ENCODE data around the gene TXNL1. TPM values are rescaled to one million over a fixed set of nuclear protein-coding genes. Genes with fewer than 3 reads are reported as not detected.

The TXNL1 gene
- total and polyA plus RNA-seq, 2 of the 13 experiments (the other 11 are each of a cell fraction or from before 2014, with no cell fraction given), result 41.9 to 73.1 TPM

DNA sequence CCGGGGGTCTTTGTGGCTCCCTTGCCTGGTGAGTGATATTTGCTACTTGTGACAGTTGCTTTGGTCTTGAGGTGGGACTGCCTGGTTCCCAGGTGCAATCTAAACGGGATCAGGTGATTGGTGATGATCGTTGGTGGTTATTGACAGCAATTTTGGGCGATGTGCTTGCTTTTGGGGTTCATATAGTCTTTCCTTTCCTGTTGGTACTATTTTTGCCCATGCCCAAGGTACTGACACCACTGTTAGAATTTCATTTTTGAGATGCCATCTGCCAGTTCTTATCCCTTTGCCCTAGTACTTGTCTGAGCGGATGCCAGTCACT lies 13.3 kb upstream of the TXNL1 start:
- ATAC-seq, result peak; percentile 32
- ChIA-PET CTCF (ENCODE audit: low intra/inter-chr PET ratio, low total read pairs) (no interaction called here), POLR2A (interaction anchor here (1.8 to 2.0 kb wide), 2 partner anchors 10 to 13 kb away, joined by 20 to 32 read pairs; partner anchors contain the start of gene TXNL1)
- Histone ChIP-seq H2AFZ (ENCODE audit: low read length) (peak overlapping the region; percentile 94), H3K36me3 (replicated peaks in 1 of 2; ENCODE audit: control insufficient read depth in 1 of 2, insufficient read depth in 2 of 2, low read length in 2 of 2) (no peaks in the 10 kb centered on the region), H3K27ac (ENCODE audit: extremely low read length, insufficient read depth, low read length) (peak overlapping the region; percentile 69), H3K4me2 (ENCODE audit: low read depth, low read length) (peak overlapping the region; percentile 90), H3K4me1 (ENCODE audit: insufficient read depth, low read length) (peaks cover 22% of the 10 kb centered on the region), H3K4me3 (replicated peaks in 1 of 3; ENCODE audit: insufficient read depth in 1 of 3, low read depth in 2 of 3, low read length in 3 of 3) (peak overlapping the region; percentile 79 to 87 (median 85)), H3K9ac (ENCODE audit: insufficient read depth, low read depth, low read length) (peak overlapping the region; percentile 63), H3K27me3 (ENCODE audit: control insufficient read depth in 1 of 2, insufficient read depth in 2 of 2, low read length in 2 of 2) (no peaks in the 10 kb centered on the region; a peak in 1 of 5 replicates), H3K9me3 (ENCODE audit: low read length) (no peaks in the 10 kb centered on the region), H3K79me2 (ENCODE audit: insufficient read depth, low read length) (peaks cover 10% of the 10 kb centered on the region), H4K20me1 (ENCODE audit: insufficient read depth, low read length) (no peaks in the 10 kb centered on the region)
- BruUV-seq (replicated peaks), result TSS peak; percentile 63
- TF ChIP-seq RAD51 (IDR thresholded peaks at IDR 0.05; ENCODE audit: borderline replicate concordance), result no peak
- no peak for TF ChIP-seq FOXC1 (CRISPR knock-in tag; IDR thresholded peaks at IDR 0.05; ENCODE audit: borderline replicate concordance)
- no peak for TF ChIP-seq PRDM10 (CRISPR knock-in tag; IDR thresholded peaks at IDR 0.05; ENCODE audit: low read depth)
- no peak for TF ChIP-seq ZNF841 (CRISPR knock-in tag; IDR thresholded peaks at IDR 0.05; ENCODE audit: borderline replicate concordance)
- no peak for TF ChIP-seq HIVEP1 (CRISPR knock-in tag; IDR thresholded peaks at IDR 0.05)
- no peak for TF ChIP-seq SNRNP70 (IDR thresholded peaks at IDR 0.05; ENCODE audit: low read depth, low read length)
- intact Hi-C loops (cut with micrococcal nuclease; ENCODE audit: unreplicated experiment), result loop anchor here (1.0 kb wide), 1 partner anchor 13 kb away; the partner anchor contains the start of gene TXNL1
- 0% methylated on average over 5 of the region's 5 CpGs for WGBS (ENCODE audit: low lambda C conversion rate)
- DNase-seq (ENCODE audit: low spot score), result no peak
- in situ Hi-C loops (cut with HindIII; ENCODE audit: extremely low pct_ligation_motif_present, low pct_unique_long_range_greater_than_20kb), result no loop called here
- no peak for FAIRE-seq

Measured in HepG2 (cell line).